ENCODE measurements around the gene EFR3B. TPM values are rescaled to one million over a fixed set of nuclear protein-coding genes. Genes with fewer than 3 reads are reported as not detected.
"Not testable (repeated sequence)": the region's sequence is repeated elsewhere in the genome, so short reads cannot be mapped to it uniquely, and the experiment has no call there.

The EFR3B gene
- total RNA-seq, 1 donor from 2014 or later, result 2.4 TPM

GRCh38 chr2:25125976-25126375 lies 84.1 kb downstream of the EFR3B start:
- Mint-ChIP-seq H3K4me3 (ENCODE audit: unreplicated experiment) (no peak overlapping the region), H3K4me1 (ENCODE audit: low read depth) (peaks cover 3% of the 10 kb centered on the region), H3K9me3 (ENCODE audit: low read depth) (no peaks in the 10 kb centered on the region), H3K36me3 (ENCODE audit: low read depth) (peaks cover 3% of the 10 kb centered on the region), H3K27me3 (ENCODE audit: low read depth) (no peaks in the 10 kb centered on the region), H3K27ac (ENCODE audit: unreplicated experiment) (no peak overlapping the region)
- TF ChIP-seq CTCF (IDR thresholded peaks at IDR 0.05), result no peak
- DNase-seq (ENCODE audit: low spot score), result no peak

GRCh38 chr2:25127071-25127470 lies 85.2 kb downstream of the EFR3B start:
- not testable (repeated sequence) for H3K36me3 Mint-ChIP-seq (ENCODE audit: low read depth); H3K27ac Mint-ChIP-seq (ENCODE audit: unreplicated experiment); H3K4me3 Mint-ChIP-seq (ENCODE audit: unreplicated experiment); DNase-seq (ENCODE audit: low spot score); H3K4me1 Mint-ChIP-seq (ENCODE audit: low read depth); H3K27me3 Mint-ChIP-seq (ENCODE audit: low read depth); H3K9me3 Mint-ChIP-seq (ENCODE audit: low read depth)

- no peak for DNase-seq (ENCODE audit: low spot score)
- Mint-ChIP-seq H3K36me3 (ENCODE audit: low read depth) (no peaks in the 10 kb centered on the region), H3K4me1 (ENCODE audit: low read depth) (peaks cover 3% of the 10 kb centered on the region), H3K9me3 (ENCODE audit: low read depth) (no peaks in the 10 kb centered on the region), H3K4me3 (ENCODE audit: unreplicated experiment) (no peak overlapping the region), H3K27me3 (ENCODE audit: low read depth) (no peaks in the 10 kb centered on the region), H3K27ac (ENCODE audit: unreplicated experiment) (no peak overlapping the region)
- no peak for TF ChIP-seq CTCF (IDR thresholded peaks at IDR 0.05)
These were observed 85.8 kb downstream of the EFR3B start for GRCh38 chr2:25127646-25128045.

GRCh38 chr2:25129901-25130520 lies 88.1 kb downstream of the EFR3B start:
- Mint-ChIP-seq H3K27ac (ENCODE audit: unreplicated experiment) (no peak overlapping the region), H3K9me3 (ENCODE audit: low read depth) (no peaks in the 10 kb centered on the region), H3K4me1 (ENCODE audit: low read depth) (peaks cover 3% of the 10 kb centered on the region), H3K27me3 (ENCODE audit: low read depth) (no peaks in the 10 kb centered on the region), H3K36me3 (ENCODE audit: low read depth) (peaks cover 1% of the 10 kb centered on the region), H3K4me3 (ENCODE audit: unreplicated experiment) (no peak overlapping the region)
- no peak for TF ChIP-seq CTCF (IDR thresholded peaks at IDR 0.05)
- no peak for DNase-seq (ENCODE audit: low spot score)

- DNase-seq (ENCODE audit: low spot score), result no peak
- peaks cover 3% of the 10 kb centered on the region for H3K4me1 Mint-ChIP-seq (ENCODE audit: low read depth)
- H3K36me3 Mint-ChIP-seq (ENCODE audit: low read depth), result peaks cover 4% of the 10 kb centered on the region
- H3K4me3 Mint-ChIP-seq (ENCODE audit: unreplicated experiment), result no peak overlapping the region
- H3K9me3 Mint-ChIP-seq (ENCODE audit: low read depth), result no peaks in the 10 kb centered on the region
- no peak for TF ChIP-seq CTCF (IDR thresholded peaks at IDR 0.05)
- H3K27me3 Mint-ChIP-seq (ENCODE audit: low read depth), result no peaks in the 10 kb centered on the region
- no peak overlapping the region for H3K27ac Mint-ChIP-seq (ENCODE audit: unreplicated experiment)
These were observed 89.3 kb downstream of the EFR3B start for GRCh38 chr2:25131253-25131566.

- Mint-ChIP-seq H3K4me1 (ENCODE audit: low read depth) (peaks cover 3% of the 10 kb centered on the region), H3K36me3 (ENCODE audit: low read depth) (peaks cover 4% of the 10 kb centered on the region), H3K27me3 (ENCODE audit: low read depth) (no peaks in the 10 kb centered on the region), H3K9me3 (ENCODE audit: low read depth) (no peaks in the 10 kb centered on the region), H3K27ac (ENCODE audit: unreplicated experiment) (no peak overlapping the region), H3K4me3 (ENCODE audit: unreplicated experiment) (no peak overlapping the region)
- no peak for TF ChIP-seq CTCF (IDR thresholded peaks at IDR 0.05)
- DNase-seq (ENCODE audit: low spot score), result no peak
These were observed 89.9 kb downstream of the EFR3B start for GRCh38 chr2:25131567-25132298.

All from chondrocyte (in vitro differentiated cells).